ENCODE measurements around the gene KDM3B.
A peak's percentile ranks its signal among the peaks of the same experiment; 100 is the strongest.
"Not testable (repeated sequence)": the region's sequence is repeated elsewhere in the genome, so short reads cannot be mapped to it uniquely, and the experiment has no call there.

Gene KDM3B

GRCh38 chr5:138352071-138352721 is at the start of gene KDM3B:
KDM3B (plus strand) TSS chr5:138352685; CDS start chr5:138352796, 111 bp downstream.
- Mint-ChIP-seq H3K36me3 (peaks cover 34% of the 10 kb centered on the region), H3K4me3 (peak within 1 kb of the TSS; percentile 84), H3K9me3 (peaks cover 8% of the 10 kb centered on the region), H3K4me1 (peaks cover 40% of the 10 kb centered on the region), H3K27me3 (peaks cover 3% of the 10 kb centered on the region), H3K27ac (peak within 1 kb of the TSS; percentile 95)
- DNase-seq, result peak; percentile 89
- CTCF ChIA-PET, result interaction anchor here (0.7 to 6.7 kb wide), 24 partner anchors 15 to 463 kb away, joined by 3 to 209 read pairs (median 4); partner anchors contain the start of genes BRD8, CDC23, CDC25C and FAM53C

GRCh38 chr5:138303372-138303771 is 49.1 kb upstream of the KDM3B start:
- Mint-ChIP-seq H3K4me3 (no peak overlapping the region), H3K27ac (no peak overlapping the region), H3K4me1 (no peaks in the 10 kb centered on the region), H3K36me3 (peaks cover 23% of the 10 kb centered on the region), H3K9me3 (no peaks in the 10 kb centered on the region), H3K27me3 (no peaks in the 10 kb centered on the region)
- CTCF ChIA-PET, result no interaction called here
- no peak for DNase-seq

- no peaks in the 10 kb centered on the region for H3K4me1 Mint-ChIP-seq
- no peaks in the 10 kb centered on the region for H3K27me3 Mint-ChIP-seq
- no peak overlapping the region for H3K27ac Mint-ChIP-seq
- CTCF ChIA-PET, result no interaction called here
- no peak overlapping the region for H3K4me3 Mint-ChIP-seq
- H3K9me3 Mint-ChIP-seq, result no peaks in the 10 kb centered on the region
- H3K36me3 Mint-ChIP-seq, result peaks cover 19% of the 10 kb centered on the region
- DNase-seq, result no peak
These were observed 46.7 kb upstream of the KDM3B start for GRCh38 chr5:138305797-138306196.

- Mint-ChIP-seq H3K4me1 (no peaks in the 10 kb centered on the region), H3K36me3 (peaks cover 39% of the 10 kb centered on the region), H3K27ac (no peak overlapping the region), H3K4me3 (no peak overlapping the region), H3K9me3 (no peaks in the 10 kb centered on the region), H3K27me3 (no peaks in the 10 kb centered on the region)
- DNase-seq, result no peak
- CTCF ChIA-PET, result interaction anchor here (0.8 kb wide), 1 partner anchor 138 kb away, joined by 3 read pairs; no protein-coding TSS in a partner anchor
These were observed 36.7 kb upstream of the KDM3B start for GRCh38 chr5:138315751-138316278.

GRCh38 chr5:138316355-138316754 is 36.1 kb upstream of the KDM3B start:
- CTCF ChIA-PET, result interaction anchor here (0.8 kb wide), 1 partner anchor 138 kb away, joined by 3 read pairs; no protein-coding TSS in a partner anchor
- no peaks in the 10 kb centered on the region for H3K4me1 Mint-ChIP-seq
- no peak for DNase-seq
- peaks cover 35% of the 10 kb centered on the region for H3K36me3 Mint-ChIP-seq
- H3K4me3 Mint-ChIP-seq, result no peak overlapping the region
- no peaks in the 10 kb centered on the region for H3K27me3 Mint-ChIP-seq
- no peak overlapping the region for H3K27ac Mint-ChIP-seq
- H3K9me3 Mint-ChIP-seq, result no peaks in the 10 kb centered on the region

GRCh38 chr5:138318211-138318610 is 34.3 kb upstream of the KDM3B start:
- not testable (repeated sequence) for H3K4me1 Mint-ChIP-seq, H3K27me3 Mint-ChIP-seq, DNase-seq, H3K9me3 Mint-ChIP-seq, H3K27ac Mint-ChIP-seq, H3K4me3 Mint-ChIP-seq
- CTCF ChIA-PET, result interaction anchor here (0.8 kb wide), 1 partner anchor 33 kb away, joined by 3 read pairs; no protein-coding TSS in a partner anchor
- H3K36me3 Mint-ChIP-seq, result peaks cover 20% of the 10 kb centered on the region

GRCh38 chr5:138330813-138331448 is 21.6 kb upstream of the KDM3B start:
- no peak for DNase-seq
- Mint-ChIP-seq H3K27ac (peak overlapping the region; percentile 75), H3K4me3 (peak overlapping the region; percentile 78), H3K27me3 (peaks cover 3% of the 10 kb centered on the region), H3K36me3 (peaks cover 1% of the 10 kb centered on the region), H3K9me3 (no peaks in the 10 kb centered on the region), H3K4me1 (peaks cover 30% of the 10 kb centered on the region)
- CTCF ChIA-PET, result interaction anchor here (1.4 to 13.2 kb wide), 2 partner anchors 21 to 133 kb away, joined by 4 to 209 read pairs; partner anchors contain the start of gene KDM3B

- Mint-ChIP-seq H3K27me3 (peaks cover 3% of the 10 kb centered on the region), H3K27ac (peak within 1 kb of the TSS; percentile 75), H3K4me3 (peak within 1 kb of the TSS; percentile 78), H3K9me3 (no peaks in the 10 kb centered on the region), H3K36me3 (no peaks in the 10 kb centered on the region), H3K4me1 (peaks cover 30% of the 10 kb centered on the region)
- peak; percentile 99 for DNase-seq
- CTCF ChIA-PET, result interaction anchor here (0.6 to 13.2 kb wide), 3 partner anchors 21 to 132 kb away, joined by 3 to 209 read pairs (median 4); partner anchors contain the start of gene KDM3B
These were observed 20.8 kb upstream of the KDM3B start, which contains the start of gene CDC25C for GRCh38 chr5:138331449-138332368. CDC25C (minus strand) TSS chr5:138331804; CDS start chr5:138331180, 624 bp downstream.

GRCh38 chr5:138334867-138335447 is 17.5 kb upstream of the KDM3B start:
- no peak for DNase-seq
- peak overlapping the region; percentile 49 for H3K27ac Mint-ChIP-seq

GRCh38 chr5:138336952-138337684 is 15.4 kb upstream of the KDM3B start:
- H3K36me3 Mint-ChIP-seq, result peaks cover 11% of the 10 kb centered on the region
- peaks cover 45% of the 10 kb centered on the region for H3K4me1 Mint-ChIP-seq
- DNase-seq, result peak; percentile 85
- CTCF ChIA-PET, result interaction anchor here (13.2 kb wide), 1 partner anchor 15 kb away, joined by 209 read pairs; the partner anchor contains the start of gene KDM3B
- H3K27ac Mint-ChIP-seq, result peak overlapping the region; percentile 96
- no peaks in the 10 kb centered on the region for H3K9me3 Mint-ChIP-seq
- H3K4me3 Mint-ChIP-seq, result peak overlapping the region; percentile 92
- H3K27me3 Mint-ChIP-seq, result peaks cover 3% of the 10 kb centered on the region

More at GRCh38 chr5:138334867-138335447, 17.5 kb upstream of the KDM3B start:
- peaks cover 3% of the 10 kb centered on the region for H3K27me3 Mint-ChIP-seq
- CTCF ChIA-PET, result interaction anchor here (13.2 kb wide), 1 partner anchor 17 kb away, joined by 209 read pairs; the partner anchor contains the start of gene KDM3B
- H3K4me1 Mint-ChIP-seq, result peaks cover 44% of the 10 kb centered on the region
- H3K36me3 Mint-ChIP-seq, result no peaks in the 10 kb centered on the region
- H3K9me3 Mint-ChIP-seq, result no peaks in the 10 kb centered on the region
- H3K4me3 Mint-ChIP-seq, result no peak overlapping the region

GRCh38 chr5:138337685-138338410 is 14.6 kb upstream of the KDM3B start, which contains the start of gene FAM53C:
FAM53C (plus strand) TSS chr5:138338266; CDS start chr5:138341336, 3,070 bp downstream.
- peak within 1 kb of the TSS; percentile 96 for H3K27ac Mint-ChIP-seq
- H3K4me3 Mint-ChIP-seq, result peak within 1 kb of the TSS; percentile 92
- H3K9me3 Mint-ChIP-seq, result no peaks in the 10 kb centered on the region
- peaks cover 11% of the 10 kb centered on the region for H3K36me3 Mint-ChIP-seq
- H3K27me3 Mint-ChIP-seq, result peaks cover 3% of the 10 kb centered on the region
- H3K4me1 Mint-ChIP-seq, result peaks cover 39% of the 10 kb centered on the region
- DNase-seq, result peak; percentile 93
- CTCF ChIA-PET, result interaction anchor here (1.0 to 13.2 kb wide), 2 partner anchors 9 to 15 kb away, joined by 4 to 209 read pairs; partner anchors contain the start of gene KDM3B

Data from activated naive CD4-positive, alpha-beta T cell treated with anti-CD3 and anti-CD28 coated beads, Interleukin-2, amount 10 ng/mL, durations not matched to agents 7 days and 5 days (primary cell).